GM19099 (cell line): ENCODE data around the gene SLAMF1.

ENCODE experiments used
- POLR2A ChIP-seq: IDR thresholded peaks from 3 replicates; pipeline ENCODE4 v1.6.1; 2011; ENCODE audit warnings: low read depth; ENCODE audit not compliant: insufficient read length; ENCODE audit errors: extremely low read depth

Gene SLAMF1

DNA sequence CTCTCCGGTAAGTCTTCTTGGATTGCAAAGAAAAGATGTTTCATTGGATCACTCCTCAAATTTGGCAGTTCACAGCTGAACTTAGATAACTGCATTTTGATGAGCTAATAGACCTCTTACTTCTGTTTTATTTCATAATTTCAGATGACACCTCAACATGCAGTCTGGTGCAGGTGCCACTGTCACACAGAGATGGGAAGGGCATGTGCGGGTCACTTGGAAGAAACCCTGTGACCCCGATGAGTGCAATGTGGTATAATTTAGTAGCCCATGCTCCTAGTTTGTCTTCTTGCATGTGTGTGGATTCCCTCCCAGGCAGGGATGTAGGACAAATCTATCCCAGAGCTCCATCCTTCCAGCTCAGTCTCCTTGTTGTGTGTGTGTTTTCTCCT is 481 bp upstream of the SLAMF1 start:
- no peak for TF ChIP-seq POLR2A

GRCh38 chr1:160646180-160646579 is 664 bp downstream of the SLAMF1 start:
- peak; percentile 52 for TF ChIP-seq POLR2A

DNA sequence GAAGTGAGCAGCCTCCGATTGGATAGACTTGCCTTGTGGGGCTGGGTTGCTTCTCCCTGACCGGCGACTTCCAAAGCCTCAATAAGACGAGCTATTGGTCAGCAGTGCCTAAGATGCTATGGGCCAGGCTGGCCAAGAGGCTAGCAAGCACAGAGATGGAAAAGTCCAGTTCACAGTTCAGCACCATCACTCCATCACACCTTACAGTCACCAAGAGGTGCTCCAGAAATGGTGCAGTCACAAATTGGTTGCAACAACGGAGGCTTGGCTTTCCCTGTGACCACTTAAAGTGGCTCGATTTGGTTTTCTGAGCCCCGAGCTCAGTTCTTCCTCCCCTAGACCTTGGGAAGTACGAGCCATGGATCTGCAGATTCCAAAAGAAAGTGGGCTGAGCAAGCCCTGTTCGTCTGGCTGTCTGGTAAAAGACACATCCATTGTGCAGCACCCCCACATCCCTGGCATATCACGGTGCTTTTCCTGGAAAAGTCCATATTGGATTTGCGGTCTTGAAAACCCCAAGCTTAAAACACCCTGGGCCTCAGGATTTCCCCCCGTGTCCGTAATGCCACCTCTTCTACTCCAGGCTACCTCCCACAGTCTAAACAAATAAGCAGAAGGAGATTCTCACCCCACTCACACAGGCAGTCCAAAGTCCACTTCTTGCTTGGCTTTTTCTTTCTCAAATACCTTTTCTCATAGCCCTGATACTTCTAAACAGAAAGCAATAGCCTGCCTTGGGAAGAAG is 1.3 kb downstream of the SLAMF1 start:
- TF ChIP-seq POLR2A = peak; percentile 55

GRCh38 chr1:160644399-160644798 is 2.4 kb downstream of the SLAMF1 start:
- TF ChIP-seq POLR2A = peak; percentile 25

DNA sequence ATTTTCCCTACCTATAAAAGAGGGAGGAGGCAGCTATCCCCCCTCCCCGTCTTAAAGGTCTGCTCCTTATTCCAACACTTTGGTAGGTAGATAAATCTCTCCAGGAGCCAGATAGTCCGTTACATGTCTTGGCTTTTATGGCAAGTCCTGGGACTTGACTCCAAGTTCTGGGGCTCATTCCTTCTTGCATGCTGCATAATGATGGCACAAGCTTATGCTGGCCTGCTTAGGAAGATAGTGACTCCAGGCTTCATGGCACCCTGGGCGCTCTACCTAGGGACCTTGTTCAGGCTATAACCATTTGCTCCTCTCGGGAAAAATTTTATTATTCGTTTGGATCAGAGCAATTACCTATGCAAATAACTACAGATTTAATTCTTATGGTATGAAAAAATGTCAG is 3.7 kb downstream of the SLAMF1 start:
- peak; percentile 15 for TF ChIP-seq POLR2A

- TF ChIP-seq POLR2A = no peak
Observed at GRCh38 chr1:160642281-160642644, 4.6 kb downstream of the SLAMF1 start.

DNA sequence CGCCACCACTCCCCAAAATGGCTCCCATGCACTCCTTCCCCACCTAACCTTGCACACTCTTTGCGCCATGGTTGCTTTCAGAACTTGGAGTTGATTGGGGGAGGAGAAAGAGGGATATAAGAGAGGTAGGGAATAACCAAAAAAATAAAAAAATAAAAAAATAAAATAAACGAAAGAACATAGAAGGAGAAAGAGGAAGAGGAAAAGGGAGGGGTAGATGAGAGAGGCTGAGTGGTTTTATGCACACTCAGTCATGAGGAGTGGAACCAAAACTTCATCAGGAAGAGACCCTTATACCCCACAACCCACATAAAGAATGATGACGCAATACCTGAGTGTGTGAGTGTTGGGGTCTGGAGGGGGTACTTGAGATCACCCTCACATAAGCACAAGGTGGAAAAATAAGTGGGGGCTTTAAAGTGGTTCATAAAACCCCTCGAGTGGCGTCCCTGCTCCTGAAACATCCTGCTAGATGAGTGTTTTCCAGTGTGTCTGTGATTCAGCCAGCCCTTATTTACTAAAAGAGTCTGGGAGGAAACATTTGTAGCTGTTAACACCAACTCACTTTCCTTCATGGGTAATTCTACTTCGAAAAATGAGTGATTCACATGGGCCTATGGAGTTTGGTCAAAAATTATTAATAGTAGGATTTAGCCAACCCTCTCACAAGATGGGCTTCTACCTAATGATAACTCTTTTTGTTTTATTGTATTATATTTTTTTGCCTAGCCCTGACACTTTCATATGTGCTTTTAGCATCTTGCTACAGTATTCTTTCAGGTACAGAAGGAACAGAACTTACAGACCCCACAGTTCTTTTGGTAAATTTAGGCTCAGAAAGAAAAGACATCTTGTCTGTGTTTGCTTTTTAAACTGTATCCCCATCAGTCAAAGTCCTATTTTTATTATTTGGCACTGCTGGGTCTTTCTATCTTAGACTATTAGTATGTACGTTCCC is 5.2 kb downstream of the SLAMF1 start:
- peak; percentile 54 for TF ChIP-seq POLR2A

DNA sequence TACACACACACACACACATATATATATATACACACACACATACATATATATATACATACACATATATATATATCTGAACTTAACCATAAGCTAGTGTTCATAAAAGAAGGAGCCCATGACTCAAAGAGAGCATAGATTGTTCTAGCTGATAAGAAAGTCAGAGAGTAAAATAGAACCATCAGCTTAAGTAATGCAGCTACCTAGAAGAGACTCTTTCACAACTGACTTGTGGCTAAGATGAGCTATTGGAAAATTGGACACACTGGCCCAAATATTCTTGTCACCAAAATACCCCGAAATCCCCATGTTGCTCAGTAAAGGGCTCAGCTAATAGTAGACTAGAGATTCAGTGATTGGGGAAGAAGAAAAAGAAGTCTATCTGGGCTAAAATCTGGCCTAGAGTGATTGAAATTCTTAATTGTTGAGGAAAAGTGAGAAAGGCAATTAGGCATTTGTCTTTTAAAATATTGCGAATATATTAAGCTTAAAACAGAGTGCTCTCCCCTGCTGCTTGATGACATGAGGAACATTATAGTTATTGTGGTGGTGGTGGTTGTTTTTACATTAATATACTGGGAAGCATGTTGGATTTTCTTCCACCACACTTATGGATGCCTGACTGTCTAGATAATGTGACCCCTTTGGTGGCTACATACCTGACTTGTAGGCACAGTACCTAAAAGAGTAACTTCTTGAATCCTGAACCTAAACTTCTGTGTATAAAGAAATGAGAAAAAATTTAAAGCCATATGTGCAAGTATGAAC is 6.3 kb downstream of the SLAMF1 start:
- peak; percentile 55 for TF ChIP-seq POLR2A

DNA sequence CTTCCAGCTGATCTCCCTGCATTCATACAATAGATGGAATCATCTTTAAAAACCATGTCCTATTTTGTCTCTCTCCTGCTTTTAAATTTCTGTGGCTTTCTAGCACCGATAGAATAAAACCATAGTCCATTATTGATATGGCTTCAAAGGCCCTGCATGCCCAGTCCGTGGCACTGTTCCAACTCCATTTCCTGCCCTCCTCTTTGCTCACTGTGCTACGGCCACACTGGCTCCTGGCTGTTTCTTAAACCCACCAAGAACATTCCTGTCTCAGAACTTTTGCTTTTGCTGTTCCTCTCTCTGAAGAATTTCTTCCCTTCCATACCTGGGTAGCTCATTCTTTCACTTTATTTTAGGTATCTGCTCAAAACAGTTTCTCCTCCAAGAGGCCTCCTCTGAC is 7.2 kb downstream of the SLAMF1 start:
- peak; percentile 50 for TF ChIP-seq POLR2A

- no peak for TF ChIP-seq POLR2A
Observed at GRCh38 chr1:160638926-160639325, 7.9 kb downstream of the SLAMF1 start.

GRCh38 chr1:160638540-160638857 is 8.3 kb downstream of the SLAMF1 start:
- TF ChIP-seq POLR2A = no peak

DNA sequence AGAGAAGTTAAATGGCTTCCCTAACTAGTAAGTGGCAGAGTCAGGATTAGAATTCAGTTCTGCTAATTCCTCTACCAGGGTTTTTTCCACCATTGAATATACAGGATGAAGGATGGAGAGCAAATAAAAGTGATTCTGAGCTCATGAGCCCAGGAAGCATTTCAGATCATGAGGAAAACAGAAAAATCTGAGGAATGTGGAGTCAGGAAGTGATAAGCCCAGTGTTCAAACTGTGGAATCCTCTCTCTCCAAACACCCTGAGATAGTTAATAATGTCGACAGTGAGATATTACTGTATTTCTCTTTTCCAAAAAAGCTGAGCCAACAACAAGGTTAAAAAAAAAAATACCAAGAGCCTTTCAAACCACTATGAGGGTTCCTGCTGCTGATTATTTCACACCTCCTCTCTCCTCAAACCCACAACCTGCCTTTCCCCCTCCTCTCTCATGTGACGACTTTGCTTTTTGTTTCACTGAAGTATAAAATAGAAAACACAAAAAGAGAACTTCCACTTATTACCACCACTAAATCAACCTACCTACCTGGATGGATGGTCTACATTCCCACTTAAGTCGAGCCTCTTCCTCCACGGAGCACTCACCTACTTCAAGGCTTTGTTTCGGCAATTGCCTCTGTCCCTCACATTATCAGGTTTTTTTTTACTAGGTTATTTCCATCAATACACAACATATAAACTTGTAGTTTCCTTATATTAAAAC is 8.9 kb downstream of the SLAMF1 start:
- no peak for TF ChIP-seq POLR2A

GRCh38 chr1:160637065-160637464 is 9.8 kb downstream of the SLAMF1 start:
- TF ChIP-seq POLR2A = peak; percentile 34

GRCh38 chr1:160636547-160636946 is 10.3 kb downstream of the SLAMF1 start:
- peak; percentile 2 for TF ChIP-seq POLR2A

DNA sequence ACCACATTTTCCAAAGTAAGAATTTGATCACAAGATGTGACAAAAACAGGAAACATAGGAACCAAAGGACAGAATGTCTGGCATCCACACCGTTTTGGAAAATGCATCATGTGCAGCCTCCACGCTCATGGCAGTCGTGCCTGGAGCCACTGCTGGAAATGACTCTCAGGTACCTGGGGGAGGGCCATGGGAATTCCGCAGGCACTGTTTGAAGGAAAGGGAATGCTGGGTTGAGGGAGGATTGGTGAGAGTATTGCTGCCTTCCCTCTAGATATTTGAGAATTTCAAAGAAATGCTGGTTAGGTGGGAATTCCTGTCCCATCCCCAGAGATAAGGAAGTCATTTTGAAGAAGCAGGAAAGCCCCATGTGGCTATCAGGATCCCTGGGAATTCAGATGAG is 10.8 kb downstream of the SLAMF1 start:
- TF ChIP-seq POLR2A = no peak
